Amygdala (tissue), 56 donors: Measurements from ENCODE around the gene ODAD3.
"Not testable (repeated sequence)": the region's sequence is repeated elsewhere in the genome, so short reads cannot be mapped to it uniquely, and the experiment has no call there.

ENCODE experiments used
- DNase-seq, 56 donors: peaks; one replicate each; lab custom pipeline; 2025; lab: John Stamatoyannopoulos, UW

Gene ODAD3

GRCh38 chr19:11435057-11435832 is at the start of gene ODAD3, which contains the start of gene PRKCSH:
Gene ODAD3, minus strand, starts transcription at chr19:11435121. Its CDS starts 105 bp downstream, at chr19:11435016.
Gene PRKCSH, plus strand, starts transcription at chr19:11435635. Its CDS starts 483 bp downstream, at chr19:11436118.
- DNase-seq = peak; percentile 96 to 100 (median 100)

GRCh38 chr19:11483366-11484111 is 48.6 kb upstream of the ODAD3 start:
- DNase-seq = no peak

- peak in 55 of 56 donors; percentile 51 to 98 (median 85) for DNase-seq
Measured at GRCh38 chr19:11482384-11483050, 47.6 kb upstream of the ODAD3 start.

GRCh38 chr19:11481534-11482383 is 46.8 kb upstream of the ODAD3 start:
- DNase-seq = peak; percentile 31 to 98 (median 94)

GRCh38 chr19:11480715-11481533 is 46.0 kb upstream of the ODAD3 start, which contains the start of gene ELAVL3:
Gene ELAVL3, minus strand, starts transcription at chr19:11481046. Its CDS starts 438 bp downstream, at chr19:11480608.
- DNase-seq = peak in 53 of 56 donors; percentile 19 to 85 (median 60)

- DNase-seq = peak in 28 of 56 donors; percentile 13 to 62 (median 35)
Measured at GRCh38 chr19:11479898-11480714, 45.2 kb upstream of the ODAD3 start.

GRCh38 chr19:11479090-11479897 is 44.4 kb upstream of the ODAD3 start:
- peak in 55 of 56 donors; percentile 8 to 91 (median 61) for DNase-seq

GRCh38 chr19:11478167-11479089 is 43.5 kb upstream of the ODAD3 start:
- DNase-seq = peak in 28 of 56 donors; percentile 7 to 67 (median 30)

GRCh38 chr19:11475861-11476260 is 40.9 kb upstream of the ODAD3 start:
- DNase-seq = no peak

GRCh38 chr19:11475343-11475742 is 40.4 kb upstream of the ODAD3 start:
- DNase-seq = not testable (repeated sequence)

- DNase-seq = no peak
Measured at GRCh38 chr19:11473725-11474124, 38.8 kb upstream of the ODAD3 start.

- DNase-seq = not testable (repeated sequence)
Measured at GRCh38 chr19:11468266-11468845, 33.4 kb upstream of the ODAD3 start.

GRCh38 chr19:11465600-11465999 is 30.7 kb upstream of the ODAD3 start:
- no peak for DNase-seq

GRCh38 chr19:11464333-11465265 is 29.7 kb upstream of the ODAD3 start:
- DNase-seq = no peak

GRCh38 chr19:11463391-11463790 is 28.5 kb upstream of the ODAD3 start:
- no peak for DNase-seq
